Occipital lobe (tissue), 2 donors: ENCODE data around the gene PACSIN3. TPM values are rescaled to one million over a fixed set of nuclear protein-coding genes. Genes with fewer than 3 reads are reported as not detected.

Experiments
- small RNA-seq: library from RNA; depleted of rRNA; stranded (forward); fragments of <200 nt; gene quantifications from one replicate; pipeline ENCODE3, GENCODE V24; 2014
- total RNA-seq: library from RNA; depleted of rRNA; stranded (reverse); fragments of >200 nt; gene quantifications from one replicate; pipeline ENCODE4 v1.2.3, GENCODE V29; 2014

Gene PACSIN3
- total RNA-seq, 1 donor from 2014 or later, result 3.9 TPM

Small RNA genes lying within 50 kb of the gene (small RNA-seq; reads per million reads assigned to genes)
- not detected for gene MIR6745

Other genes starting within 250 kb of the PACSIN3 start
- gene CSTPP1, start 249.7 kb downstream of the PACSIN3 start, total RNA-seq, result 42.6 TPM
- gene ARFGAP2, start 9.6 kb downstream of the PACSIN3 start, total RNA-seq, result 110 TPM
- 5.5 TPM for gene DDB2, start 28.5 kb upstream of the PACSIN3 start, total RNA-seq
- 28.1 TPM for gene ACP2, start 62.4 kb upstream of the PACSIN3 start, total RNA-seq
- 8.1 TPM for gene NR1H3, start 71.6 kb upstream of the PACSIN3 start, total RNA-seq
- 58.0 TPM for gene MADD, start 83.7 kb upstream of the PACSIN3 start, total RNA-seq
- not detected for gene MYBPC3, start 166.3 kb upstream of the PACSIN3 start, total RNA-seq
- 0.78 TPM for gene SPI1, start 192.1 kb upstream of the PACSIN3 start, total RNA-seq
- gene SLC39A13, start 222.2 kb upstream of the PACSIN3 start, total RNA-seq, result 8.9 TPM
- gene PSMC3, start 240.0 kb upstream of the PACSIN3 start, total RNA-seq, result 69.1 TPM